HepG2 (cell line): Measurements from ENCODE around the gene HS3ST3B1. TPM values are rescaled to one million over a fixed set of nuclear protein-coding genes. Genes with fewer than 3 reads are reported as not detected.

Experiments
- ARHGAP35 ChIP-seq: sonication (generic); formaldehyde crosslinking; IDR thresholded peaks from 2 replicates; pipeline ENCODE4 v1.9.0; 2022; ENCODE audit warnings: mild to moderate bottlenecking, inconsistent platforms, moderate library complexity, missing genetic modification reagents, borderline replicate concordance
- DMTF1 ChIP-seq: sonication (generic); formaldehyde crosslinking; IDR thresholded peaks from 2 replicates; pipeline ENCODE4 v1.4.0; 2020; ENCODE audit warnings: mild to moderate bottlenecking, missing genetic modification reagents
- DNMT1 ChIP-seq: sonication (generic); formaldehyde crosslinking; IDR thresholded peaks from 2 replicates; pipeline ENCODE4 v1.5.1; 2020; ENCODE audit warnings: mild to moderate bottlenecking, missing genetic modification reagents
- DR1 ChIP-seq: sonication (generic); formaldehyde crosslinking; IDR thresholded peaks from 2 replicates; pipeline ENCODE4 v1.8.0; 2021; ENCODE audit warnings: mild to moderate bottlenecking, missing genetic modification reagents, inconsistent platforms
- EZH2 ChIP-seq: conservative IDR thresholded peaks from 2 replicates; pipeline ENCODE4 v1.6.1; 2012; ENCODE audit warnings: mild to moderate bottlenecking, low read depth, low read length, moderate library complexity
- GTF3A ChIP-seq: sonication (generic); formaldehyde crosslinking; conservative IDR thresholded peaks from 2 replicates; pipeline ENCODE4 v1.4.0; 2020; ENCODE audit warnings: mild to moderate bottlenecking, missing genetic modification reagents
- KAT2B ChIP-seq: fragments of 150-350 bp; IDR thresholded peaks from 2 replicates; pipeline ENCODE4 v1.6.1; 2014; ENCODE audit warnings: low read depth, low read length, borderline replicate concordance
- KDM3A ChIP-seq: IDR thresholded peaks from 2 replicates; pipeline ENCODE4 v1.6.1; 2018; ENCODE audit warnings: low read depth, missing compliant biosample characterization
- MTA3 ChIP-seq: sonication (generic); formaldehyde crosslinking; IDR thresholded peaks from 2 replicates; pipeline ENCODE4 v1.4.0; 2020; ENCODE audit warnings: missing genetic modification reagents
- NFRKB ChIP-seq: fragments of 450-650 bp; IDR thresholded peaks from 2 replicates; pipeline ENCODE4 v1.6.1; 2017
- RERE ChIP-seq: IDR thresholded peaks from 2 replicates; pipeline ENCODE4 v1.6.1; 2016; ENCODE audit warnings: low read depth, missing genetic modification reagents, missing compliant biosample characterization
- SRY ChIP-seq: sonication (generic); formaldehyde crosslinking; IDR thresholded peaks from 2 replicates; pipeline ENCODE4 v1.8.0; 2022; ENCODE audit warnings: mild to moderate bottlenecking, missing genetic modification reagents
- ZFP82 ChIP-seq: sonication (generic); formaldehyde crosslinking; IDR thresholded peaks from 2 replicates; pipeline ENCODE4 v1.5.1; 2020; ENCODE audit warnings: mild to moderate bottlenecking, missing genetic modification reagents, borderline replicate concordance
- ZGPAT ChIP-seq: IDR thresholded peaks from 2 replicates; pipeline ENCODE4 v1.6.1; 2016; ENCODE audit warnings: mild to moderate bottlenecking
- ZNF124 ChIP-seq: sonication (generic); formaldehyde crosslinking; IDR thresholded peaks from 2 replicates; pipeline ENCODE4 v1.4.0; 2020; ENCODE audit warnings: missing genetic modification reagents
- ZNF343 ChIP-seq: sonication (generic); formaldehyde crosslinking; IDR thresholded peaks from 2 replicates; pipeline ENCODE4 v1.4.0; 2020; ENCODE audit warnings: mild to moderate bottlenecking, missing genetic modification reagents
- ZNF383 ChIP-seq: sonication (generic); formaldehyde crosslinking; IDR thresholded peaks from 2 replicates; pipeline ENCODE4 v1.4.0; 2020; ENCODE audit warnings: missing genetic modification reagents, mild to moderate bottlenecking, borderline replicate concordance
- ZNF451 ChIP-seq: sonication (generic); formaldehyde crosslinking; IDR thresholded peaks from 2 replicates; pipeline ENCODE4 v1.5.0; 2020; ENCODE audit warnings: mild to moderate bottlenecking, missing genetic modification reagents
- ZNF615 ChIP-seq: sonication (generic); formaldehyde crosslinking; IDR thresholded peaks from 2 replicates; pipeline ENCODE4 v1.5.0; 2020; ENCODE audit warnings: mild to moderate bottlenecking, missing genetic modification reagents, borderline replicate concordance
- polyA plus RNA-seq, 8 experiments: library from polyadenylated mRNA; depleted of rRNA in 3 of 8; stranded (reverse) in 7 of 8; unstranded in 1 of 8; fragments of >200 nt; fragmentation: Illumina TruSeq in 4 of 8; extraction: Trizol in 4 of 8; gene quantifications; 2 replicates each; pipeline versions ENCODE4 v1.2.1 to v1.2.3, GENCODE V29; 2011 to 2016; ENCODE audit warnings: low read depth in 4 of 8, missing spikeins in 1 of 8, mixed read lengths in 1 of 8; ENCODE audit not compliant: insufficient read depth in 1 of 8
- total RNA-seq, 5 experiments: library from RNA; depleted of rRNA; stranded (reverse); fragments of >200 nt; fragmentation: Illumina TruSeq; extraction: Trizol; gene quantifications; 2 replicates each; pipeline ENCODE4 v1.2.3, GENCODE V29; 2016; ENCODE audit warnings: low read depth in 1 of 5
- TF ChIP-seq, protein P1 (sequence below): sonication (generic); formaldehyde crosslinking; IDR thresholded peaks from 2 replicates; pipeline ENCODE4 v1.8.0; 2023; ENCODE audit warnings: mild to moderate bottlenecking, missing genetic modification reagents

The HS3ST3B1 gene
- total and polyA plus RNA-seq, 2 of the 13 experiments (the other 11 are each of a cell fraction or from before 2014, with no cell fraction given): 15.7 to 39.5 TPM

DNA sequence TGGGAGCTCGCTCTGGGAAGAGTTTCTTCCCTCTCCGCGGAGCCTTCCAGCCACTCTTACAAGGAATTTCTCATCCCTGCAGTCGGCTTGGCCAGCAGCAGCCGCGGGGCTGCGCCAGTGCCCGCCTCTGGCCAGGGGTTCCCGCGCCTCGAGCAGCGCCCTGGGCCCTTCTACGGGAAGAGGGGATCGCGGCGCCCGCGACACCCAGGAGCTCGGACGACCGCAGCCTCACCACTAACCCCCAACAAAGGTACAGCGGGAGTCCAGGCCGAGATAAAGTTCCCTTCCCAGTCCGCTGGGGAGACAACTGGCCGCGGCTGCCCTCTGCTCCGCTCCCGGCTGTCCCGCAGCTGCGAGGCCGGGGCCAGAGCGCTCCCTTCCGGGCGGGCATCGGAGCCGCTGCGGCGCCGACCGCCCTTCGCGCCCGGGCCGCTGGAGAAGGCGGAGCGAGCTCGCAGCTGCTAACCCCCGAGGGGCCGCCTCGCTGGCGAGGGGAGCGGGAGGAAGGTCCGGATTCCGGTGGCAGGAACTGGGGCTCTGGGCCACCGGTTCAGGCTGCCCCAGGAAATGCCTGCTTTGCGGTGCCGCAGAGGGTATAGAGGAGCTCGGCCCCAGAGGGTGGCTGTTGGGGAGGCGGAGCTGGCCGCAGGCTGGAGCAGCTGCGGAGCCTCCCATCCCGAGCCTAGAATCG is 3.6 kb upstream of the HS3ST3B1 start (continued):
- TF ChIP-seq RERE (CRISPR knock-in tag) (no peak), EZH2 (no peak), SRY (peak; percentile 93), KAT2B (no peak), KDM3A (CRISPR knock-in tag) (peak; percentile 71; the same call in 1 of the 2 replicates), DR1 (CRISPR knock-in tag) (no peak), DMTF1 (CRISPR knock-in tag) (no peak), ZFP82 (CRISPR knock-in tag) (no peak), ZNF383 (no peak), DNMT1 (CRISPR knock-in tag) (peak; percentile 65; the same call in 1 of the 2 replicates), GTF3A (CRISPR knock-in tag) (peak; percentile 81; the same call in 1 of the 2 replicates), NFRKB (no peak), MTA3 (CRISPR knock-in tag) (no peak), ZNF451 (CRISPR knock-in tag) (no peak), ZNF343 (CRISPR knock-in tag) (peak; percentile 28; the same call in 1 of the 2 replicates), ZGPAT (CRISPR knock-in tag) (peak; percentile 87; the same call in 1 of the 2 replicates), ZNF615 (CRISPR knock-in tag) (no peak), ARHGAP35 (CRISPR knock-in tag) (peak; percentile 74; the same call in 1 of the 2 replicates), ZNF124 (CRISPR knock-in tag) (no peak)
- TF ChIP-seq, protein P1, sequence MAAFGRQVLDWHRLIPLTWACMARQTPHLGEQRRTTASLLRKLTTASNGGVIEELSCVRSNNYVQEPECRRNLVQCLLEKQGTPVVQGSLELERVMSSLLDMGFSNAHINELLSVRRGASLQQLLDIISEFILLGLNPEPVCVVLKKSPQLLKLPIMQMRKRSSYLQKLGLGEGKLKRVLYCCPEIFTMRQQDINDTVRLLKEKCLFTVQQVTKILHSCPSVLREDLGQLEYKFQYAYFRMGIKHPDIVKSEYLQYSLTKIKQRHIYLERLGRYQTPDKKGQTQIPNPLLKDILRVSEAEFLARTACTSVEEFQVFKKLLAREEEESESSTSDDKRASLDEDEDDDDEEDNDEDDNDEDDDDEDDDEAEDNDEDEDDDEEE (CRISPR knock-in tag): 0 out of 2 replicates have a peak, but pooled peaks have one; percentile 44
